OCI-LY3 (cell line): ENCODE results near the gene GOLGA2.

ENCODE experiments used
- H2AFZ ChIP-seq: fragments of 200-600, 300-600 bp; shearing (Covaris generic); 2 replicates; pipeline ENCODE4 v1.6.0; 2014; ENCODE audit warnings: antibody characterized with exemption, low read depth, low read length
- H3K27ac ChIP-seq: fragments of 200-600, 300-600 bp; sonication (generic); 2 replicates; pipeline ENCODE4 v1.5.1; 2014; ENCODE audit warnings: mild to moderate bottlenecking, low read length, moderate library complexity, mixed read lengths
- H3K27me3 ChIP-seq: fragments of 200-600, 300-600 bp; sonication (generic); 2 replicates; pipeline ENCODE4 v1.6.1; 2014; ENCODE audit warnings: low read depth, low read length, mixed read lengths
- H3K36me3 ChIP-seq: fragments of 200-600, 300-600 bp; sonication (generic); replicated peaks from 2 replicates; pipeline ENCODE3; 2014; ENCODE audit warnings: low read depth, low read length, mixed read lengths
- H3K4me1 ChIP-seq: fragments of 300-600, 200-600 bp; sonication (generic); 2 replicates; pipeline ENCODE4 v1.6.1; 2014; ENCODE audit warnings: low read length, mixed read lengths
- H3K4me2 ChIP-seq: fragments of 200-600, 300-600 bp; sonication (generic); 2 replicates; pipeline ENCODE4 v1.6.1; 2014; ENCODE audit warnings: low read length, mixed read lengths
- H3K4me3 ChIP-seq: fragments of 300-600, 200-600 bp; sonication (generic); 2 replicates; pipeline ENCODE4 v1.5.1; 2014; ENCODE audit warnings: antibody characterized with exemption, mild to moderate bottlenecking, low read length, moderate library complexity
- H3K79me2 ChIP-seq: fragments of 300-600, 200-600 bp; shearing (Covaris generic); 2 replicates; pipeline ENCODE4 v1.6.1; 2014; ENCODE audit warnings: mild to moderate bottlenecking, low read length, mixed read lengths
- H3K9ac ChIP-seq: fragments of 300-600, 200-600 bp; shearing (Covaris generic); 2 replicates; pipeline ENCODE4 v1.6.0; 2014; ENCODE audit warnings: mild to moderate bottlenecking, low read length, moderate library complexity
- H3K9me3 ChIP-seq: fragments of 200-600, 300-600 bp; shearing (Covaris generic); 2 replicates; pipeline ENCODE4 v1.6.1; 2014; ENCODE audit warnings: low read length, mixed read lengths; ENCODE audit not compliant: insufficient read depth
- H4K20me1 ChIP-seq: fragments of 200-600, 300-600 bp; sonication (generic); 2 replicates; pipeline ENCODE4 v1.6.1; 2016; ENCODE audit warnings: low read length, mixed read lengths; ENCODE audit not compliant: insufficient read depth
- EZH2phosphoT487 ChIP-seq: fragments of 200-600 bp; shearing (Covaris generic); IDR thresholded peaks from 2 replicates; pipeline ENCODE4 v1.6.1; 2018; ENCODE audit warnings: antibody characterized with exemption, mixed run types, low read depth
- TF ChIP-seq, protein P1 (sequence below): fragments of 200-600, 300-600 bp; sonication (generic); IDR thresholded peaks from 2 replicates; pipeline ENCODE4 v1.5.1; 2014; ENCODE audit warnings: antibody characterized with exemption, low read length, low read depth

The GOLGA2 gene

DNA sequence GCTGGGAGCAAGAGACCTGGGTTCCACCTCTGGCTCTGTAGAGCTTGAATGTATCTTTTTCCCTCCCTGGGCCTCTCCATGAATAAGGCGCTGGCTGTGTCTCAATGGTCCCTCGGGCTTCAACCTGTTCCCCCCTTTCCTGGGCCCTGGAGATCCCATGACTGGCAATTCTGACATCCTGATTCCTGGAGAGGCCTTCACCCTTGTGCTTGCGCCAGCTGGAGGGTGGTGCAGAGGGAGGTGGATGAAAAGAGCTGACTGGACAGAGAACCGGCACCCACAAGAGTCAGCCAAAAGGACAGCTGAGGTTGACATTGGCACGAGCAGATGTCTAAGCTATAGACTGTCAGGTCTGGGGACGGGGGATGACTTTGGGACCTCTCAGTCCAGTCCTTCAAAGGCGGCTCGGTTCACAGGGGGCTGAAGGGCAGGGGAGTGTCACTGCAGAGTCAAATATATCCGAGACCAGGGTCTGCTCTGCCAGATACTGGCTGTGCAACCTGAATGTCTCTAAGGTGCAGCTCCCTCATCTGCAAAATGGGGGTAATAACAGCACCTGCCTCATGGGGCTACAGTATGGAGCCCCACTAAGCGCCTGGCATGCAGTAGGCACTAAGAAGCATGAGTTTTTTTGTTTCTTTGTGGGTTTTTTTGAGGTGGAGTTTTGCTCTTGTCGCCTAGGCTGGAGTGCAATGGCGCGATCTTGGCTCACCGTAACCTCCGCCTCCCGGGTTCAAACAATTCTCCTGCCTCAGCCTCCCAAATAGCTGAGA, 58.8 kb downstream of the GOLGA2 start:
- no peaks in the 10 kb centered on the region for H3K79me2 ChIP-seq
- H3K4me3 ChIP-seq: no peak overlapping the region
- peaks cover 8% of the 10 kb centered on the region for H3K27me3 ChIP-seq
- H3K4me2 ChIP-seq: no peak overlapping the region
- no peak for TF ChIP-seq EZH2phosphoT487
- TF ChIP-seq, protein P1, sequence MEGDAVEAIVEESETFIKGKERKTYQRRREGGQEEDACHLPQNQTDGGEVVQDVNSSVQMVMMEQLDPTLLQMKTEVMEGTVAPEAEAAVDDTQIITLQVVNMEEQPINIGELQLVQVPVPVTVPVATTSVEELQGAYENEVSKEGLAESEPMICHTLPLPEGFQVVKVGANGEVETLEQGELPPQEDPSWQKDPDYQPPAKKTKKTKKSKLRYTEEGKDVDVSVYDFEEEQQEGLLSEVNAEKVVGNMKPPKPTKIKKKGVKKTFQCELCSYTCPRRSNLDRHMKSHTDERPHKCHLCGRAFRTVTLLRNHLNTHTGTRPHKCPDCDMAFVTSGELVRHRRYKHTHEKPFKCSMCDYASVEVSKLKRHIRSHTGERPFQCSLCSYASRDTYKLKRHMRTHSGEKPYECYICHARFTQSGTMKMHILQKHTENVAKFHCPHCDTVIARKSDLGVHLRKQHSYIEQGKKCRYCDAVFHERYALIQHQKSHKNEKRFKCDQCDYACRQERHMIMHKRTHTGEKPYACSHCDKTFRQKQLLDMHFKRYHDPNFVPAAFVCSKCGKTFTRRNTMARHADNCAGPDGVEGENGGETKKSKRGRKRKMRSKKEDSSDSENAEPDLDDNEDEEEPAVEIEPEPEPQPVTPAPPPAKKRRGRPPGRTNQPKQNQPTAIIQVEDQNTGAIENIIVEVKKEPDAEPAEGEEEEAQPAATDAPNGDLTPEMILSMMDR: no peak
- H3K27ac ChIP-seq: no peak overlapping the region
- H3K4me1 ChIP-seq: peaks cover 8% of the 10 kb centered on the region
- H3K36me3 ChIP-seq: no peaks in the 10 kb centered on the region
- H4K20me1 ChIP-seq: no peaks in the 10 kb centered on the region
- H3K9me3 ChIP-seq: no peaks in the 10 kb centered on the region
- H2AFZ ChIP-seq: no peak overlapping the region
- no peak overlapping the region for H3K9ac ChIP-seq

DNA sequence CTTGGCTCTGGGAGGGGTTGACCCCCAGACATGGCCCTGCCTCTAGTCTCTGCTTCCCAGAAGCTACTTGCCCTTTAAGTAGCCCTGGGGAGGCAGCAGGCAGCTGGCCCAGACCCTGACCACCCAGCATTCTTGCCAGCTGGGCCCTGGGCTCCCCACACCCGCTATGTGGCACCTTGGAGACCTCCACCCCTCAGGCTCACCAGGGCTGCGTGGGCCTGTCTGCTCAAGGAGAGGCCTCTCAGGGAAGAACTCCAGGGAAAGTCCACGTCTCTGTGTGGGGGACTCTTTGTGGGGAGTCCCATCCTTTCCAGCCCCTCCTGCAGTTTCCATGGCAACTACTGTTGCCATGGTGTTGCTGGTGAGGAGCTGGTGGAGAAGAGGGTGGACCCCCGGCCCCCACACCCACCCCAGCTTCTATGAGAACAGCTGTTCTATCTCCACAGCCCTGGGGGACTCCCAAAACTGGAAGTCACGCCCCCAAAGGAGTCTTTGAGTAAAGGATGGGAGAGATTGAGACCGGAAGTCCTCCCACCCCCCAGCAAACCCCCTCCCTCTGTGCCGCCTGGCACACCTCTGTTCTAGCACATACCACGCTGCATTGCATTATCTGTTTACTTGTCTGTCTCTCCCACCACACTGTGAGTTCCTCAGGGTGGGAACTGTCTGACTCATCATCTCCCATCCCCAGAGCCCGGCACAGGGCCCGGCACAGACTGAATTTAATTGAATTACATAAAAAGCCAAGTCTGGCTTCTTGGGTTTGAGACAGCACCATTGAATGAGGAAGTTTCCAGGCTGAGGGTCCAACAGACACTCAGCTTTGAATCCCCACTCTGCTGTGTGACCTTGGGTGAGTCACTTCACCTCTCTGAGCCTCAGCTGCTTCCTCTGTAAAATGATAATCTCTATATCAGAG, 60.1 kb downstream of the GOLGA2 start:
- H3K36me3 ChIP-seq: no peaks in the 10 kb centered on the region
- no peak for TF ChIP-seq EZH2phosphoT487
- TF ChIP-seq, protein P1: no peak
- no peak overlapping the region for H3K4me3 ChIP-seq
- H3K4me2 ChIP-seq: no peak overlapping the region
- no peaks in the 10 kb centered on the region for H3K9me3 ChIP-seq
- H2AFZ ChIP-seq: no peak overlapping the region
- H3K27me3 ChIP-seq: peaks cover 13% of the 10 kb centered on the region
- H3K9ac ChIP-seq: no peak overlapping the region
- H3K27ac ChIP-seq: no peak overlapping the region
- no peaks in the 10 kb centered on the region for H4K20me1 ChIP-seq
- peaks cover 8% of the 10 kb centered on the region for H3K4me1 ChIP-seq
- H3K79me2 ChIP-seq: no peaks in the 10 kb centered on the region

DNA sequence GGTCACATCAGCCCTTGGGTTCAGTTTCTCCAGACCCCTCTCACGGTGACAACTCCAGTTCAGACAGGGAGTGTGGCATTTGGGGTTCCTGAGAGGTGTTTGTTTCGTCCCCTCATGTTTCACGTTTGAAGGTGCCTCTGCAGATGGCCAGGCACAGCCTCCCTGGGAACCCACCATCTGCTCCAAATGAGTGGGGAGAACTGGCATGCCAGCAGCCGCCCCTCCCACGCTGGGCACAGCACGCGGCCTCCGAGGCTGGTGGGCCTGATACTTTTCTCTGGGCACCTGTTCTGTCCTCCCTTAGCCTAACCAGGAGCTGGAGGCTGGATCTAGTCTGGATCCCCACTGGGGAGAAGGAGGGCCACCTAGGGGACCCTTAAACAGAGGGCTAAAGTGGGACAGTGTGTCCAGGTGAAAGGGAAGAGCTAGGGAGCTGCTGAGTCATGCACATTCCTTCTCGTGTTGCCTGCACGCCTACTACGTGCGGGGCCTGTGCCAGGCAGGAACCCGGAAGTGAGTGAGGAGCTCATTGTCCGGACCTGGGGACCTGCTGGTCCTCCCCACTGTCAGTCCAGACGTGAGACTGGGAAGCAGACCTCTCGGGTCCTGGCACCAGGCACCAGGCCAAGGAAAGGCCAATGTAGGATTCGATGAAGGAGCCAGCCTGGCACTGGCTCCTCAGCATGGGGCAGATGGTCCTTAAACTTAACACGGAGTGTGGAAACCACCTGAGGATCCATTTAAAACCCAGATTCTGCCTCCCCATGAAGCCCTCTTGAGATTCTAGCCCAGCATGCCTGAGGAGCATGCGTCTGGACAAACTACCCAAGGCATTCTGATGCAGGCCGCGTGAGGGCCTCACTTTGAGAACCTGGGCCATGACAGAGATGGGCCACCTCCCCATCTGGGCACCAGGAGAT, 61.0 kb downstream of the GOLGA2 start:
- Histone ChIP-seq H3K27me3 (peaks cover 13% of the 10 kb centered on the region), H2AFZ (no peak overlapping the region), H3K36me3 (no peaks in the 10 kb centered on the region), H3K4me2 (no peak overlapping the region), H3K27ac (no peak overlapping the region), H3K9ac (no peak overlapping the region), H3K79me2 (no peaks in the 10 kb centered on the region), H4K20me1 (no peaks in the 10 kb centered on the region), H3K4me1 (peaks cover 8% of the 10 kb centered on the region), H3K9me3 (no peaks in the 10 kb centered on the region), H3K4me3 (no peak overlapping the region)
- no peak for TF ChIP-seq EZH2phosphoT487
- TF ChIP-seq, protein P1: no peak
